BE2C (cell line): ENCODE data around the gene MSANTD3.
A peak's percentile ranks its signal among the peaks of the same experiment; 100 is the strongest.

Experiments
- DNase-seq: peaks from one replicate; pipeline ENCODE4 v3.0.0-alpha.2; 2020
- H3K27me3 ChIP-seq: fragments of 250-450 bp; sonication (Bioruptor Pico); 2 replicates; pipeline ENCODE4 v1.5.1; 2020; ENCODE audit warnings: mild to moderate bottlenecking
- H3K36me3 ChIP-seq: fragments of 250-450 bp; sonication (Bioruptor Pico); 2 replicates; pipeline ENCODE4 v1.5.1; 2020; ENCODE audit warnings: mild to moderate bottlenecking
- H3K4me1 ChIP-seq: fragments of 250-450 bp; sonication (Bioruptor Pico); 2 replicates; pipeline ENCODE4 v1.5.1; 2020
- H3K4me3 ChIP-seq: 2 replicates; pipeline ENCODE4 v1.5.1; 2011; ENCODE audit warnings: low read depth, low read length
- H3K9me3 ChIP-seq: fragments of 250-450 bp; sonication (Bioruptor Pico); 2 replicates; pipeline ENCODE4 v1.5.1; 2020
- CTCF ChIP-seq: IDR thresholded peaks from 2 replicates; pipeline ENCODE4 v1.5.1; 2012; ENCODE audit warnings: mild to moderate bottlenecking, low read depth, low read length

The MSANTD3 gene

DNA sequence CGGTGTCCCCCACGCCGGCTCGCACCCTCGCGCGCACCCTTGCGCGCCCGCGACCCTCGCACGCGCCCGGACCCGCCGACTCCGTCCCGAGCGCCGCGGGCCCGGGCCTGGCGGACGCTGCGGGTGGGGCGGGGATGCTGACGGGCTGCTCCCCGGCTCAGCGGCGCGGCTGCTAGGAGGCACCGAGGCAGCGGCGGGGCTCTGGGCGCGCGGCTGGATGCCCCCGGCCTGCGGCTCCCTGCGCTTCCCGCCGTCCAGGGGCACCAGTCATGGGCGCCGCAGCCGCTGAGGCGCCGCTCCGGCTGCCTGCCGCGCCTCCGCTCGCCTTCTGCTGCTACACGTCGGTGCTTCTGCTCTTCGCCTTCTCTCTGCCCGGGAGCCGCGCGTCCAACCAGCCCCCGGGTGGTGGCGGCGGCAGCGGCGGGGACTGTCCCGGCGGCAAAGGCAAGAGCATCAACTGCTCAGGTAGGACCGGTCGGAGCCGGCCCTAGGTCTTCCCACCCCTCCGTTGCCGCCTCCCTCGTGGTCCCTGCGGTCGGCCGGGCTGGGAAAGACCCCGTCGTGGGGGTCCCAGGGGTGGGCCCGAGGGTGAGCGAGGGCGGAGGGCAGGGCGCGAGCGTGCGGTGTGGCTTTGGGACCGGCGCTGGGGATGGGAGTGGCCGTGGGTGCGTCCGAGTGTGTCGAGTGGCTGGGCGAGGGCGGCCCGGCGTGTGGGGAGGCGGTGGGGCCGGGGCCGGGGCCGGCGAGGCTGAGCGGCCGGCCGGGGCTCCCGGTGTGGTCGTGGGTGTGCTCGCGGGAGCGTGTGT, 46.5 kb downstream of the MSANTD3 start:
- DNase-seq: peak; percentile 63

DNA sequence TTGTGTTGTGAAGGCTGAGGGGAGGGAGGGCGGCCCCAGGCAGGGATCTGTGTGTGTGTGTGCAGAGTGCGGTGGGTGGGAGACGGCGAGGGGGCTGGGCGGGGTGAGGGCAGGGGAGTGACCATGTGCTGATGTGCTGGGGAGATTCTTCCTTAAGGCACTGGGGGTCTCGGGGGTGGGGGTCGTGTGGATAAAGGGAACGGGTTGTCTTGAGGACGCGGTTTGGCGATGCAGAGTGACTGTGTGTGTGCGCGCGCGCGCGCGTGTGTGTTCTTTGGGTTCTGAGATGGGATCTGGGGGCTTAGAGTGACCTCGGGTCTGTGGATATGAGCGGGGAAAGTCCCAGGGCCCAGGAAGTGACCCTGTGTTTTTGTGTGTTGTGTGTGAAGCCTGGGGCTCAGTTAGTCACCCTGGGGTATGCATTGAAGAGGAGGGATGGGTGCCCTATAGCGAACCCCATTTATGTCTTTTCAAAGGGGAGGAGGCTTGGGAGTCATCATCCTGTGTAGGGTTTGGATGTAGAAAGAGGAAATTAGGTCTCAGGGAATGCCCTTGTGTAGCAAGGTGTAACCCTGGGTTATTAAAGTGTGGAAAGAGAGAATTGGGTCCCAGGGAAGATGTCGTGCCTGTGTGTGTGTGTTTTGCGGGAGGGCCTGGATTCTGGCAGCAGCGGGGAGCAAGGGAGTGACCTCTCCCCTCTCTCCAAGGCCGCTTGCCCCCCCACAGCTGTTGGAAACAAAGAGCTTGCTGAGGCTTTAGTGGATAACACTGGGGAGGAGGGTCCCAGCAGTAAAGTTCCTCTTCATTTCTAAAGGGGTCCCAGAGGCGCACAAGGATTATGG, 47.4 kb downstream of the MSANTD3 start:
- no peaks in the 10 kb centered on the region; the same call in 1 of the 2 replicates for H3K9me3 ChIP-seq
- DNase-seq: peak; percentile 34

More for the DNA sequence above, 46.5 kb downstream of the MSANTD3 start:
- Histone ChIP-seq H3K4me3 (peak overlapping the region; percentile 75), H3K27me3 (no peaks in the 10 kb centered on the region), H3K9me3 (no peaks in the 10 kb centered on the region; the same call in 1 of the 2 replicates), H3K36me3 (no peaks in the 10 kb centered on the region), H3K4me1 (no peaks in the 10 kb centered on the region)
- no peak for TF ChIP-seq CTCF

DNA sequence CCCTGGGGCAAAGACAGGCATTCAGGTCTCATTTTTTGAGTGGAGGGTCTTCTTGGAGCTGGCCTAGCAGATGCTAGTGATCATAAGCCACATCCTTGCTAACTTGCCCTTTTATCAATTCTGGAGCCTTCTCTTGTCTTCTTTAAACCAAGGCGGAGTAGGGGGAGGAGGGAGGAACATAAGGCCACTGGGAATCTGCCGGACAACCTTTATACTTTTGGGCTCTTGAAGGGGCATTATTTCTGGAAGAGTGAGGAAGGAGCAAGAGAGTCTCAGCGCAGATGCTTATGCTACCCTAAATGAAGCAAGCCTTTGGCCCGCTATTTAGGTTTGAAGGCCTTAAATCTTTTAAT, 48.0 kb downstream of the MSANTD3 start:
- no peaks in the 10 kb centered on the region for H3K27me3 ChIP-seq
- no peak overlapping the region; the same call in none of the 2 replicates for H3K4me3 ChIP-seq
- H3K9me3 ChIP-seq: no peaks in the 10 kb centered on the region; the same call in 1 of the 2 replicates
- no peak for DNase-seq
- no peaks in the 10 kb centered on the region for H3K4me1 ChIP-seq
- TF ChIP-seq CTCF: no peak
- no peaks in the 10 kb centered on the region for H3K36me3 ChIP-seq

More for the DNA sequence above, 47.4 kb downstream of the MSANTD3 start:
- Histone ChIP-seq H3K4me3 (peak overlapping the region; percentile 75), H3K36me3 (no peaks in the 10 kb centered on the region), H3K4me1 (no peaks in the 10 kb centered on the region), H3K27me3 (no peaks in the 10 kb centered on the region)
- no peak for TF ChIP-seq CTCF

DNA sequence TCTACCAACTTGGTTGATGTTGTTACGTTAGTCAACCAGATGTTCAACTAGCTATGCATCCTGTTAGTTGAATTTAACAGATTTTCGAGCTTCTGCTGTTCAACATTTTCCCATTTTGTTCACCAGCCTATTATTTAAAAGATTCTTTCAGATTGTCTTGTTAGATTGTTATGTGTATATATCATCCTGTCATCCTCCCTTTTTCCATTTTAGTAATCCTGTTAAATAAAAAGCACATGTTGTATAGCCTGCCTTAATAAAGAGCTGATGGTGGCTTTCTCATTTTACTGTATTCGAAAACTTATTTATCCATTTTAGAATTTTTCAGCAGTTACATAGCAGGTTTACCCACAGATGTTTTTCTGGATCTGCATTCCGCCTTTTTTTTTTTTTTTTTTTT, 50.3 kb downstream of the MSANTD3 start:
- no peaks in the 10 kb centered on the region; the same call in 1 of the 2 replicates for H3K9me3 ChIP-seq
- no peak overlapping the region for H3K4me3 ChIP-seq
- no peak for DNase-seq
- H3K36me3 ChIP-seq: no peaks in the 10 kb centered on the region
- no peak for TF ChIP-seq CTCF
- H3K4me1 ChIP-seq: no peaks in the 10 kb centered on the region
- H3K27me3 ChIP-seq: no peaks in the 10 kb centered on the region

DNA sequence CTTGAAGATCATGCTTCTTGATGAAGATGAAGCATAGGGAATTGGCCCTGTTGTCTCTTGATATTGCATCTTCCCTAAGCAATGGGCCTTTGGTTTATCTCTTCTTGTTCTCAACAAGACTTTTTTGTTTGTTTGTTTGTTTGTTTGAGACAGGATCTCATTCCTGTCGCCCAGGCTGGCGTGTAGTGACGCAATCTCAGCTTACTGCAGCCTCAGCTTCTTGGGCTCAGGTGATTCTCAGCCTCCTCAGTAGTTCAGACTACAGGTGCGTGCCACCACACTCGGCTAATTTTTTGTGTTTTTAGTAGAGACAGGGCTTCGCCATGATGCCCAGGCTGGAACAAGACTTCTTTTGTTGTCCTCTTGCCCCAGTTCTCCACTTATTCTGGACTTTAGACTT, 51.2 kb downstream of the MSANTD3 start:
- Histone ChIP-seq H3K4me1 (no peaks in the 10 kb centered on the region), H3K27me3 (no peaks in the 10 kb centered on the region), H3K9me3 (no peaks in the 10 kb centered on the region), H3K4me3 (no peak overlapping the region), H3K36me3 (no peaks in the 10 kb centered on the region)
- TF ChIP-seq CTCF: no peak
- no peak for DNase-seq

DNA sequence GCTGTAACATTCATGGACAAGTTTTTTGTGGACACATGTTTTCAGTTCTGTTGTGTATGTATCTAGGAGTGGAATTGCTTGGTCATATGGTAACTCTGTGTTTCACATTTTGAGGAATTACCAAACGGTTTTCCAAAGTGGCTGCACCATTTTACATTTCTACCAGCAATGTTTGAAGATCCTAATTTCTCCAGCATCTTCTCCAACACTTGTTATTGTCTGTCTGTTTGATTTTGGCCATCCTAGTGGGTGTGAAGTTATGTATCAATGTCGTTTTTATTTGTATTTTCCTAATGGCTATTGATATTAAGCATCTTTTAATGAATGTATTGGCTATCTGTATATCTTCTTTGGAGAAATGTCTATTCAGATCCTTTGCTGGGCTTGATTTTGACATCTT, 52.9 kb downstream of the MSANTD3 start:
- Histone ChIP-seq H3K9me3 (no peaks in the 10 kb centered on the region), H3K27me3 (no peaks in the 10 kb centered on the region), H3K36me3 (no peaks in the 10 kb centered on the region), H3K4me1 (no peaks in the 10 kb centered on the region), H3K4me3 (no peak overlapping the region)
- no peak for TF ChIP-seq CTCF
- no peak for DNase-seq
